Psoas muscle (tissue), 8 donors: ENCODE measurements around the gene CA5A. TPM values are rescaled to one million over a fixed set of nuclear protein-coding genes. Genes with fewer than 3 reads are reported as not detected.

ENCODE experiments used
- ATAC-seq, 4 donors: fragments of 200-7000 bp; cut with Tn5 transposase; one replicate each; pipeline ENCODE4 v1.9.1; 2020; ENCODE audit warnings: moderate library complexity in 3 of 4, mild to moderate bottlenecking in 2 of 4
- DNase-seq, 2 donors: peaks; one replicate each; pipeline ENCODE4 v3.0.0-alpha.2; 2020
- H3K27ac ChIP-seq: fragments of 200-600 bp; one replicate; pipeline ENCODE4 v1.8.0; 2022
- H3K27me3 ChIP-seq, 3 donors: fragments of 200-600 bp in 1 of 3; one replicate each; pipeline versions ENCODE4 v1.6.1 to v1.8.0; 2013 to 2022; ENCODE audit warnings: low read length in 2 of 3, mild to moderate bottlenecking in 2 of 3, moderate library complexity in 1 of 3; ENCODE audit not compliant: insufficient read depth in 3 of 3
- H3K36me3 ChIP-seq, 2 donors: fragments of 200-600 bp in 1 of 2; one replicate each; pipeline versions ENCODE4 v1.6.1 to v1.8.0; 2013 to 2022; ENCODE audit warnings: low read depth in 1 of 2, mild to moderate bottlenecking in 1 of 2, moderate library complexity in 1 of 2; ENCODE audit not compliant: insufficient read depth in 1 of 2
- H3K4me1 ChIP-seq: fragments of 200-600 bp; one replicate; pipeline ENCODE4 v1.8.0; 2022
- H3K4me3 ChIP-seq: fragments of 200-600 bp; one replicate; pipeline ENCODE4 v1.8.0; 2022; ENCODE audit warnings: mild to moderate bottlenecking
- H3K9me3 ChIP-seq: fragments of 200-600 bp; one replicate; pipeline ENCODE4 v1.8.0; 2022
- WGBS, 3 donors: extraction: QIAGEN DNeasy Blood & Tissue Kit; methylation state at CpG; one replicate each; pipeline versions ENCODE4 v1.1.6 to v1.1.7; 2013; 5-methylcytosine and 5-hydroxymethylcytosine counted together
- intact Hi-C, 2 donors: fragments of 100-400 bp; cut with DNase I; formaldehyde crosslinking; loops; one replicate each; pipeline versions ENCODE4 v1.11.0 to v1.14.2; 2022
- polyA plus RNA-seq, 3 donors: library from polyadenylated mRNA; stranded (reverse); fragments of 200-250 nt; gene quantifications; one replicate each; pipeline ENCODE4 v1.2.3, GENCODE V29; 2013
- total RNA-seq, 4 donors: library from RNA; stranded (reverse); fragmentation: NEBNext Ultra II Directional in 2 of 4; extraction: Animal tissue kit (Norgen Biotek cat#: 25700) in 2 of 4; gene quantifications; one replicate each; pipeline versions ENCODE4 v1.2.1 to v1.2.4, GENCODE V29; 2021 to 2023
- TF ChIP-seq, protein P1 (sequence below): fragments of 200-600 bp; IDR thresholded peaks from one replicate; pipeline ENCODE4 v1.8.0; 2022; ENCODE audit warnings: antibody characterized with exemption
- donor health status: healthy with polysubstance abuse.
- donor health status: DM: no; HTN: no; CAD: no; lungs with moderate emphysema.
- donor health status: Bipolar disorder and iron deficiency.
- donor health status: healthy.
- donor health status: DM: yes; HTN: yes; CAD: no.
- donor health status: DM: no; HTN: no; CAD: no.
- donor health status: DM: no; HTN: no; CAD: no.
- donor health status: DM: yes; HTN: yes; CAD: no.

Gene CA5A
- total and polyA plus RNA-seq, 7 donors: 0.12 TPM; not detected in 6

DNA sequence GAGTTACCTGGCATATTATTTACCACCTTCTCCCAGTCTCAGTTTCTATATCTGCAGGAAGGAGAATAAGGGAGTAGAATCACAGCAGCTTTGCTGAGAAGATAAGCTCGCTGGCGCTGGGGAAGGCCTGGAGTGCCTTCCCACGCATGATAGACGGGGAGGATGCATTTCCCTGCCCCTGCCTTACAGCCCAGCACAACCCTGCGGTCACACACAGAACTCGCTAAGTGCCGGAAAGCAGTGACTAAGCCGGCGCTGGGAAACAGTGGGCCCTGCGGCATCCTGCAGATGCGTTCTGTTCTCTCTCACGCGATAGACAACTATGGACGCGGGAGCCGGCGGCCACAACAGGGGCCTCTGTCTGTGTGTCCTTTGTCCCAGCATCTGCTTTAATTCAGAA is 4.8 kb downstream of the CA5A start:
- no peaks in the 10 kb centered on the region for H3K4me1 ChIP-seq
- TF ChIP-seq, protein P1, sequence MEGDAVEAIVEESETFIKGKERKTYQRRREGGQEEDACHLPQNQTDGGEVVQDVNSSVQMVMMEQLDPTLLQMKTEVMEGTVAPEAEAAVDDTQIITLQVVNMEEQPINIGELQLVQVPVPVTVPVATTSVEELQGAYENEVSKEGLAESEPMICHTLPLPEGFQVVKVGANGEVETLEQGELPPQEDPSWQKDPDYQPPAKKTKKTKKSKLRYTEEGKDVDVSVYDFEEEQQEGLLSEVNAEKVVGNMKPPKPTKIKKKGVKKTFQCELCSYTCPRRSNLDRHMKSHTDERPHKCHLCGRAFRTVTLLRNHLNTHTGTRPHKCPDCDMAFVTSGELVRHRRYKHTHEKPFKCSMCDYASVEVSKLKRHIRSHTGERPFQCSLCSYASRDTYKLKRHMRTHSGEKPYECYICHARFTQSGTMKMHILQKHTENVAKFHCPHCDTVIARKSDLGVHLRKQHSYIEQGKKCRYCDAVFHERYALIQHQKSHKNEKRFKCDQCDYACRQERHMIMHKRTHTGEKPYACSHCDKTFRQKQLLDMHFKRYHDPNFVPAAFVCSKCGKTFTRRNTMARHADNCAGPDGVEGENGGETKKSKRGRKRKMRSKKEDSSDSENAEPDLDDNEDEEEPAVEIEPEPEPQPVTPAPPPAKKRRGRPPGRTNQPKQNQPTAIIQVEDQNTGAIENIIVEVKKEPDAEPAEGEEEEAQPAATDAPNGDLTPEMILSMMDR: no peak
- H3K9me3 ChIP-seq: no peaks in the 10 kb centered on the region
- no peak overlapping the region for H3K4me3 ChIP-seq
- ATAC-seq (no peak), DNase-seq (no peak)
- no peak overlapping the region for H3K27ac ChIP-seq
- WGBS, 3 donors: 90 to 93% (median 91%) methylated on average over 17 of the region's 17 CpGs
- peaks cover 0 to 3% (median 0%) of the 10 kb centered on the region in 3 donors for H3K27me3 ChIP-seq
- intact Hi-C loops: no loop called here
- no peaks in the 10 kb centered on the region for H3K36me3 ChIP-seq

DNA sequence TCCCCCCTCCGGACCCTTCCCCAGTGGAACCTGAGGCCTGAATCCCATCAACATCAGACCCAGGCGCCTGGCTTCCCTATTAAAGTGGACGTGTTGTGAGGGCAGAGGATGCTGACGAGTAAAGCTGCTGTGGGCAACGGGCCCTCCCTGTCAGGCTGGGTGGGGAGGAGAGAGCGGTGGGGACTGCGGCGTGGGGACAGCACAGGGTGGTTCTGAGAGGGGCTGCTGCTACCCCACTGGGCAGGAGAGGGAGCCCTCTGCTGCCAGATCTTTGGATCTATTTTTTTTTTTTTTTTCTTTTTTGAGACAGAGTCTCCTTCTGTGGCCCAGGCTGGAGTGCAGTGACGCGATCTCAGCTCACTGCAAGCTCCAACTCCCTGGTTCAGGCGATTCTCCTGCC is 5.9 kb downstream of the CA5A start:
- intact Hi-C loops: no loop called here
- ATAC-seq (no peak), DNase-seq (no peak)
- Histone ChIP-seq H3K4me3 (no peak overlapping the region), H3K4me1 (no peaks in the 10 kb centered on the region), H3K9me3 (no peaks in the 10 kb centered on the region), H3K27ac (no peak overlapping the region), H3K27me3 (peaks cover 0 to 3% (median 0%) of the 10 kb centered on the region in 3 donors), H3K36me3 (no peaks in the 10 kb centered on the region)
- WGBS, 3 donors: 49 to 56% (median 55%) methylated on average over 10 to 11 of the region's 11 CpGs
- TF ChIP-seq, protein P1: no peak

DNA sequence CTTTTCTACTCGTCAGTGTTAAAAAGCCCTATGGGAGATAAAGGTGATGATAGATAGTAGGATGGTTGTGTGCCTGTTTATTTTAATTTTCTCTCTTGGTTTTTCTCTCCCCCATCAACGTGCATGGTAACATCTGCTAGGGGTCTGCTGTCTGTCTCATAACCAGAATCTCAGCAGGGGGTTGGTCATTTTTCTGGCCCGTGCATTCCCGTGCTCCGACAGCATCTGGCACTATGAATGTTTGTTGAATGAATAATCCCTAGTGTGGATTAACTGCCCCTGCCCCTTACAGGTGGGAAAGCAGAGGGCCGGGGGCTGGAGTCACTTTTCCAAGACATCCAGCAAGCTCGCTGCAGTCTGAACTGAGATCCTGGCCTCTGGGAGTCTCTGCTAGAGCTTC is 6.3 kb downstream of the CA5A start:
- H3K27me3 ChIP-seq: peaks cover 0 to 3% (median 0%) of the 10 kb centered on the region in 3 donors
- H3K9me3 ChIP-seq: no peaks in the 10 kb centered on the region
- ATAC-seq: no peak
- WGBS, 3 donors: 41 to 53% (median 51%) methylated on average over 7 of the region's 7 CpGs
- H3K36me3 ChIP-seq: no peaks in the 10 kb centered on the region
- H3K4me1 ChIP-seq: no peaks in the 10 kb centered on the region
- H3K4me3 ChIP-seq: no peak overlapping the region
- no peak for DNase-seq
- no peak overlapping the region for H3K27ac ChIP-seq
- TF ChIP-seq, protein P1: no peak
- intact Hi-C loops: no loop called here

DNA sequence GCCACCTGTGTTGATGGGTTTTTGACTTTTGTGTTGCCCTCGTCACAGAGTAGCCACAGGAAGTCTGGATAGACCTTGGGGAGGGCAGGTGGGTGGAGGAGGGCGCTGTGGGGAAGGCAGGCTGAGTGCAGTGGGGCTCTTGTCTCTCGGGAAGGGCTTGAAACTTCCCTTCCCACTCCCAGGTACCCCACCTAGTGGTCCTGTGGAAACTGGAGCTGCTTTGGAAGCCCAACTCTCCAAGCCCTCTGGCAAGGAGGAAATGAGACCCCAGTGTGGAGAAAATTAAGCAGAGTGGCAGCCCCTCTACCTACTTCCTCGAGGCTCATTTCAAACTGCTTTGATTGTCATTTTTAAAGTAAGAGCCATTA is 9.2 kb downstream of the CA5A start:
- H3K27me3 ChIP-seq: peaks cover 0 to 3% (median 0%) of the 10 kb centered on the region in 3 donors
- TF ChIP-seq, protein P1: no peak
- no peak overlapping the region for H3K27ac ChIP-seq
- intact Hi-C loops: no loop called here
- no peaks in the 10 kb centered on the region for H3K9me3 ChIP-seq
- WGBS, 3 donors: 33 to 38% (median 35%) methylated on average over 4 of the region's 4 CpGs
- no peaks in the 10 kb centered on the region for H3K4me1 ChIP-seq
- no peak for DNase-seq
- no peak overlapping the region for H3K4me3 ChIP-seq
- ATAC-seq: no peak
- H3K36me3 ChIP-seq: no peaks in the 10 kb centered on the region
